Panc1 (cell line): ENCODE data around the gene CHAC2.

ENCODE experiments used
- CTCF ChIP-seq: fragments of 450-650 bp; IDR thresholded peaks from 2 replicates; pipeline ENCODE4 v1.5.1; 2017; ENCODE audit warnings: mild to moderate bottlenecking
- POLR2AphosphoS5 ChIP-seq: IDR thresholded peaks from 2 replicates; pipeline ENCODE4 v1.6.1; 2012; ENCODE audit warnings: mild to moderate bottlenecking, low read depth, low read length, moderate library complexity
- TCF7L2 ChIP-seq: IDR thresholded peaks from 2 replicates; pipeline ENCODE4 v1.6.1; 2011; ENCODE audit warnings: mild to moderate bottlenecking, low read depth, low read length, inconsistent platforms

GRCh38 chr2:53785366-53785765 lies 17.8 kb downstream of the CHAC2 start:
- TF ChIP-seq CTCF (no peak), POLR2AphosphoS5 (no peak), TCF7L2 (no peak)
